Hepatocyte (in vitro differentiated cells): ENCODE results near the gene PNMA8C. TPM values are rescaled to one million over a fixed set of nuclear protein-coding genes. Genes with fewer than 3 reads are reported as not detected.
A peak's percentile ranks its signal among the peaks of the same experiment; 100 is the strongest.

ENCODE experiments used
- DNase-seq: peaks from one replicate; pipeline ENCODE4 v3.0.0-alpha.2; 2016; ENCODE audit warnings: low spot score
- H2AFZ ChIP-seq: fragments of 200-600 bp; sonication (generic); 2 replicates; pipeline ENCODE4 v1.6.0; 2016; ENCODE audit warnings: antibody characterized with exemption, mild to moderate bottlenecking
- H3K27ac ChIP-seq: fragments of 200-600 bp; sonication (generic); 2 replicates; pipeline ENCODE4 v1.5.1; 2016; ENCODE audit warnings: mild to moderate bottlenecking
- H3K27me3 ChIP-seq: fragments of 200-600 bp; sonication (generic); 2 replicates; pipeline ENCODE4 v1.6.1; 2016
- H3K36me3 ChIP-seq: fragments of 200-600 bp; sonication (generic); replicated peaks from 2 replicates; pipeline ENCODE4 v1.5.1; 2016; ENCODE audit warnings: low read depth; ENCODE audit not compliant: insufficient read depth
- H3K4me1 ChIP-seq: fragments of 200-600 bp; sonication (generic); 2 replicates; pipeline ENCODE4 v1.5.1; 2016; ENCODE audit warnings: mild to moderate bottlenecking, moderate library complexity; ENCODE audit not compliant: insufficient read depth
- H3K4me2 ChIP-seq: fragments of 200-600 bp; sonication (generic); 2 replicates; pipeline ENCODE4 v1.6.0; 2016
- H3K4me3 ChIP-seq: fragments of 200-600 bp; sonication (generic); 2 replicates; pipeline ENCODE4 v1.5.1; 2016; ENCODE audit warnings: mild to moderate bottlenecking
- H3K79me2 ChIP-seq: fragments of 200-600 bp; sonication (generic); 2 replicates; pipeline ENCODE4 v1.6.0; 2017; ENCODE audit warnings: mild to moderate bottlenecking
- H3K9me2 ChIP-seq: fragments of 200-600 bp; sonication (generic); replicated peaks from 2 replicates; pipeline ENCODE4 v1.6.0; 2017; ENCODE audit warnings: mild to moderate bottlenecking; ENCODE audit not compliant: insufficient read depth
- H3K9me3 ChIP-seq: fragments of 200-600 bp; sonication (generic); 2 replicates; pipeline ENCODE4 v1.5.1; 2016; ENCODE audit warnings: low read depth, mild to moderate bottlenecking
- H4K20me1 ChIP-seq: fragments of 200-600 bp; sonication (generic); 2 replicates; pipeline ENCODE4 v1.6.0; 2016; ENCODE audit warnings: mild to moderate bottlenecking; ENCODE audit not compliant: insufficient read depth, poor library complexity, severe bottlenecking
- EZH2 ChIP-seq: fragments of 200-600 bp; sonication (generic); IDR thresholded peaks from 2 replicates; pipeline ENCODE4 v1.6.1; 2016; ENCODE audit warnings: antibody characterized with exemption, mild to moderate bottlenecking, borderline replicate concordance
- EZH2phosphoT487 ChIP-seq: fragments of 200-600 bp; sonication (generic); IDR thresholded peaks from one replicate; pipeline ENCODE4 v1.6.1; 2018; ENCODE audit warnings: antibody characterized with exemption, mild to moderate bottlenecking, low read depth, moderate library complexity; ENCODE audit not compliant: unreplicated experiment, severe bottlenecking
- WGBS: methylation state at CpG from one replicate; pipeline ENCODE4 v1.1.6; 2016; ENCODE audit warnings: low lambda C conversion rate; ENCODE audit errors: missing lambda C conversion rate; 5-methylcytosine and 5-hydroxymethylcytosine counted together
- polyA plus RNA-seq: library from polyadenylated mRNA; unstranded; fragments of >200 nt; fragmentation: Nextera tagmentation; extraction: Ambion mirVana; gene quantifications from 2 replicates; pipeline ENCODE4 v1.2.1, GENCODE V29; 2016
- total RNA-seq: library from RNA; depleted of rRNA; stranded (reverse); fragments of >200 nt; gene quantifications from 2 replicates; pipeline ENCODE4 v1.2.3, GENCODE V29; 2014
- TF ChIP-seq, protein P1 (sequence below): fragments of 200-600 bp; sonication (generic); IDR thresholded peaks from 2 replicates; pipeline ENCODE4 v1.5.1; 2016; ENCODE audit warnings: antibody characterized with exemption, mild to moderate bottlenecking; ENCODE audit not compliant: poor library complexity

PNMA8C gene
- total and polyA plus RNA-seq, 2 experiments from 2014 or later = 0.27 TPM; not detected in 1

DNA sequence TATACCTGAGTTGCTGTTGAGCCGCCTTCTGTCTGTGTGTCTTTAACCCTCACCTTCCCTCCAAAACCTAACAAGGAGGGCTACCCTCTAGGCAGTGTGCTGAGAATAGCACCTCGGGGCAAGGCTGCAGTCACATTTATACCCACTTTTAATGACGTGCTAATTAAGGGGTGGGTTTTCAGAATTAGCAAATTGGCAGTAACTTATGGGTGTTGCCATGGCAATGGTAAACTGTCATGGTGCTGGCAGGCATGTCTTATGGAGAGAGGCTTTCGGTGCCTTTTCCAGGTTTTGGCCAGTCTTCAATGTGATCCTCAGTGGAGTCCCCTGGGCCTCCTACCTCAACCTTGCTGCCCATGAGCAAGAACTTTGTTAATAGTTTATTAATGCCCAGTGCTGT is 43.9 kb upstream of the PNMA8C start:
- no peaks in the 10 kb centered on the region for H3K36me3 ChIP-seq
- H2AFZ ChIP-seq = no peak overlapping the region
- H3K27me3 ChIP-seq = no peaks in the 10 kb centered on the region
- H4K20me1 ChIP-seq = no peaks in the 10 kb centered on the region
- TF ChIP-seq EZH2phosphoT487 (no peak), EZH2 (no peak)
- TF ChIP-seq, protein P1, sequence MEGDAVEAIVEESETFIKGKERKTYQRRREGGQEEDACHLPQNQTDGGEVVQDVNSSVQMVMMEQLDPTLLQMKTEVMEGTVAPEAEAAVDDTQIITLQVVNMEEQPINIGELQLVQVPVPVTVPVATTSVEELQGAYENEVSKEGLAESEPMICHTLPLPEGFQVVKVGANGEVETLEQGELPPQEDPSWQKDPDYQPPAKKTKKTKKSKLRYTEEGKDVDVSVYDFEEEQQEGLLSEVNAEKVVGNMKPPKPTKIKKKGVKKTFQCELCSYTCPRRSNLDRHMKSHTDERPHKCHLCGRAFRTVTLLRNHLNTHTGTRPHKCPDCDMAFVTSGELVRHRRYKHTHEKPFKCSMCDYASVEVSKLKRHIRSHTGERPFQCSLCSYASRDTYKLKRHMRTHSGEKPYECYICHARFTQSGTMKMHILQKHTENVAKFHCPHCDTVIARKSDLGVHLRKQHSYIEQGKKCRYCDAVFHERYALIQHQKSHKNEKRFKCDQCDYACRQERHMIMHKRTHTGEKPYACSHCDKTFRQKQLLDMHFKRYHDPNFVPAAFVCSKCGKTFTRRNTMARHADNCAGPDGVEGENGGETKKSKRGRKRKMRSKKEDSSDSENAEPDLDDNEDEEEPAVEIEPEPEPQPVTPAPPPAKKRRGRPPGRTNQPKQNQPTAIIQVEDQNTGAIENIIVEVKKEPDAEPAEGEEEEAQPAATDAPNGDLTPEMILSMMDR = no peak
- DNase-seq = no peak
- H3K79me2 ChIP-seq = no peaks in the 10 kb centered on the region
- H3K4me3 ChIP-seq = no peak overlapping the region
- H3K4me1 ChIP-seq = peaks cover 12% of the 10 kb centered on the region
- no peaks in the 10 kb centered on the region for H3K9me3 ChIP-seq
- WGBS = 90% methylated on average over 4 of the region's 4 CpGs
- H3K9me2 ChIP-seq = no peaks in the 10 kb centered on the region
- H3K27ac ChIP-seq = no peak overlapping the region
- no peak overlapping the region for H3K4me2 ChIP-seq

DNA sequence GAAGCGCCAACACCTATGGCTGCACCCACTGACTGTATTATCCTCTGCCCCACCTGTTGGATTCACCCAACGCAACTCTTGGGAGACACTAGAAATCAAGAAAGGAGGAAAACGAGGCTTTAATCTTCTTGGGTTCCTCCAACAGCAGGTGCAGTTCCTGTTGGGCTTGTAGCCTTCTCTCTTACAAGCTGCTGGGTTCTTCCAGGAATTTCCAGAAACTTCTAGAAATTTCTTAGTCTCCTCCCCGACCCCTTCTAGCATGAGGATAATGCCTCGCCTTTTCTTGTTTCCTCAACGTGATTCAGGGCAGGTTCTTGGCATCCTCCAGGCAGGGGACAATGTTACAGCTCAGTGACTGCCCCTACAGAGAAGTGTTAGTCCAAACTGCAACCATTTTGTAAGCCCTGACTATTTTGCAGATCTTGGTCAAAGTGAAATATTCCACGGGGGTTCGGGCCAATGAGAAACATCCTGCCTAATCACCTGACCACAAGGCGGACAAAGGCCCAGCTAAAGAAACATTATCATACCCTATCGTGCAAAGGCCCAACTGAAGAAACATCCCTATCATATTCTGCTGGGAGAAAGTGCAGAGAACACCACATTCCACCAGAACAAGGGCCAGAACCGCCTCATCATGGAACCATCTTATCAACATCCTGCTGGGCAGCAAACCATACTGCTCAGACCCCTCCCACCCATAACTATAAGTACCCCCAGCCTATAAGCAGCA is 43.2 kb upstream of the PNMA8C start:
- Histone ChIP-seq H3K9me3 (no peaks in the 10 kb centered on the region), H3K9me2 (no peaks in the 10 kb centered on the region), H3K4me1 (peaks cover 12% of the 10 kb centered on the region), H4K20me1 (no peaks in the 10 kb centered on the region), H3K4me2 (peak overlapping the region; percentile 93), H3K36me3 (no peaks in the 10 kb centered on the region), H2AFZ (peak overlapping the region; percentile 57), H3K4me3 (peak overlapping the region; percentile 47), H3K79me2 (no peaks in the 10 kb centered on the region), H3K27ac (peak overlapping the region; percentile 22), H3K27me3 (no peaks in the 10 kb centered on the region)
- no peak for DNase-seq
- WGBS = 77% methylated on average over 11 of the region's 11 CpGs
- TF ChIP-seq EZH2phosphoT487 (no peak), EZH2 (no peak)
- TF ChIP-seq, protein P1 = no peak

DNA sequence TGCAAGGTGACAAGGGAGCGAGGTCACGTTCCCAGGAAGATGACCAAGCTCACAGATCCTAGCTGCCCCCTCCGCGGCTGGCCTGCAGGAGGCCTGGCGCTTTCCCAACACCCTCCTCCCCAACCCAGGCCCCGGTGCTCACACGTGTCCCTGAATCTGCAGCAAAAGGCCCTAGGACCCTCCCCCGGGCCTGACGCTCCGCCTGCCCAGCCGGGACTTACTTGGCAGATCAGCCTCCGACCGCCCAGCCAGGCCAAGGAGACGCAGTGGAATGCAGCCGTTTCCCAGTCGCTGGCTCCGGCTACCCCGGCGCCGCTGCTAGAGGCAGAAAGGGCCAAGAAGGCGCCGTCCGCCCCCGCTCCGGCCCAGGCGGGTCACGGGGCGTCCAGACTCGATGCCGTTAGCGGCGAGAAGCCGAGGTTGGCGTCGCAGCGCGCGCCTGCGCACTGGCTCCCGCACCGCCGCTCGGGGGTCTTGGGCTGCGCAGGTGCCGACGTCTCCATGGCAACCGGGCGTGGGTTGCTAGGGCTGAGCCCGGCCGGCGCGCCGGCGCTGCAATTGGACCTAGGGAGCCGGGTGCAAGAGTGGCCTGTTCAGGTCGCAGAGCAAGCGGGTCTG is 42.5 kb upstream of the PNMA8C start, which contains the start of gene PNMA8A:
TSS of gene PNMA8A (minus strand) at position 448 of the 618 bp plus-strand sequence. CDS start 528 bp downstream, outside the sequence.
- 2% methylated on average over 51 of the region's 57 CpGs for WGBS
- Histone ChIP-seq H3K36me3 (no peaks in the 10 kb centered on the region), H2AFZ (peak within 1 kb of the TSS; percentile 57), H3K9me3 (no peaks in the 10 kb centered on the region), H3K27me3 (no peaks in the 10 kb centered on the region), H3K27ac (peak within 1 kb of the TSS; percentile 22), H3K9me2 (no peaks in the 10 kb centered on the region), H4K20me1 (no peaks in the 10 kb centered on the region), H3K4me3 (peak within 1 kb of the TSS; percentile 47), H3K79me2 (no peaks in the 10 kb centered on the region), H3K4me2 (peak within 1 kb of the TSS; percentile 93), H3K4me1 (peaks cover 12% of the 10 kb centered on the region)
- peak; percentile 84 for DNase-seq
- TF ChIP-seq EZH2phosphoT487 (no peak), EZH2 (no peak)

DNA sequence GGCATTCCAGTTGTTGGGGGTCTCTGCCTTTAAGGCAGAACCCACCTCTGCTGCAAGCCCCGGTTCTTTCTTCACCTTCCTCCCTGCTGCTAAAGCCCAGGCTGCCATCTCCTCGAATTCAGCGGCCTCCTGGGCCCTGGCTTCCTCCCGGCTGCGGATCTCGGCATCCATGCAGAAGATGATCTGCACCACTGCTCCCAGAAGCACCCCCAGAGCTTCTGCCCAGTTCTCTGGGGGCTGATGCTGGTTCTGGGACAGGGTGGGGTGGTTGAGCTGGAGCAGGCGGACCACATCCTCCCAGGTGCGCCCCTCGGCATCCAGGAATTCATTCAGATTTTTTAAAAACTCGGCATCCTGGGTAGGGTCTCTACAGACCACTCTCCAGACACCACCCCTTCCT is 41.6 kb upstream of the PNMA8C start:
- Histone ChIP-seq H3K27me3 (no peaks in the 10 kb centered on the region), H4K20me1 (no peaks in the 10 kb centered on the region), H3K9me2 (no peaks in the 10 kb centered on the region), H3K4me2 (peak overlapping the region; percentile 93), H3K36me3 (no peaks in the 10 kb centered on the region), H3K9me3 (no peaks in the 10 kb centered on the region), H3K27ac (no peak overlapping the region), H3K4me1 (peaks cover 12% of the 10 kb centered on the region), H3K4me3 (no peak overlapping the region), H3K79me2 (no peaks in the 10 kb centered on the region), H2AFZ (no peak overlapping the region)
- TF ChIP-seq EZH2 = no peak
- TF ChIP-seq, protein P1 = no peak
- no peak for TF ChIP-seq EZH2phosphoT487
- DNase-seq = no peak
- 96% methylated on average over 10 of the region's 10 CpGs for WGBS
